Measurements from ENCODE around the gene CYP21A2. TPM values are rescaled to one million over a fixed set of nuclear protein-coding genes. Genes with fewer than 3 reads are reported as not detected.
"Not testable (repeated sequence)": the region's sequence is repeated elsewhere in the genome, so short reads cannot be mapped to it uniquely, and the experiment has no call there.

The CYP21A2 gene
- total RNA-seq, result 0.45 TPM
- long read RNA-seq, result 0 reads

DNA sequence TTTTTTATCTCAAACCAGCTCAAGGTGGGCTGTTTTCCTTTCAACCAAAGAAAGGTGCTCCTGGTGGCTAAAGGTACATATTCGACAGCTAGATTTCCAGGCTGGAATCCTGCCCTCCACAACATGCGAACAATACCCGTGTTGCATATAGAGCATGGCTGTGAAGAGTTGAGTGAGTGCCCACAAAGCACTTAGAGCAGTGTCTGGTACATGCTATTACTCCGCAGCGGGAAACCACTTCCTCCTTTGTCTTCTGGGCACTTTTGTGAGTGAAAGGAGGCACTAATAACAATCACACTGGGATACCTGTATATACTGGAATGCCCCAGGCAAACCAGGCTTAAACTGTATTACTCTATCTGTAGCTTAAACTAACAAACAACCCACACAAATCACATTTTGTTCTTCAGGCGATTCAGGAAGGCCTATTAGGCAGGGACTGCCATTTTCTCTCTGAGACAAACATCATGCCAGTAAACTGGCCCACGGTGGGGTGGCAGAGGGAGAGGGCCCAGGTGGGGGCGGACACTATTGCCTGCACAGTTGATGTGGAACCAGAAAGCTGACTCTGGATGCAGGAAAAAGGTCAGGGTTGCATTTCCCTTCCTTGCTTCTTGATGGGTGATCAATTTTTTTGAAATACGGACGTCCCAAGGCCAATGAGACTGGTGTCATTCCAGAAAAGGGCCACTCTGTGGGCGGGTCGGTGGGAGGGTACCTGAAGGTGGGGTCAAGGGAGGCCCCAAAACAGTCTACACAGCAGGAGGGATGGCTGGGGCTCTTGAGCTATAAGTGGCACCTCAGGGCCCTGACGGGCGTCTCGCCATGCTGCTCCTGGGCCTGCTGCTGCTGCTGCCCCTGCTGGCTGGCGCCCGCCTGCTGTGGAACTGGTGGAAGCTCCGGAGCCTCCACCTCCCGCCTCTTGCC lies at the start of gene CYP21A2:
Gene CYP21A2 (plus strand): TSS at position 818 of the 927 bp plus-strand sequence. CDS start 8 bp downstream, at position 826.
- DNase-seq (ENCODE audit: low spot score), result not testable (repeated sequence)

DNA sequence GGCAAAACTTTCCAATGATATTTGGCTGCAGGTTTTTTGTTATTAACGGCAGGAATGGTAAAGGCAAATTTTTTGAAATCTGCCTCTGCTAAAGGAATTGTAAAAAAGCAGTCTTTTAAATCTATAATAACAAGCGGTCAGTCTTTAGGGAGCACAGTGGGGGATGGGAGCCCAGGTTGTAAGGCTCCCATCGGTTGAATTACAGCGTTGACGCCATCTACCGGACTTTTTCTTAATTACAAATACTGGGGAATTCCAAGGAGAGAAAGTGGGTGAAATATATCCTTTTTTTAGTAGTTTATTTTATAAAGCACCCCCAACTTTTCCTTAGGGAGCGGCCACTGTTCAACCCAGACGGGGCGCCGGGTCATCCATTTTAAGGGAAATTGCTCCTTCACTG lies 48.9 kb upstream of the CYP21A2 start:
- DNase-seq (ENCODE audit: low spot score), result not testable (repeated sequence)

DNA sequence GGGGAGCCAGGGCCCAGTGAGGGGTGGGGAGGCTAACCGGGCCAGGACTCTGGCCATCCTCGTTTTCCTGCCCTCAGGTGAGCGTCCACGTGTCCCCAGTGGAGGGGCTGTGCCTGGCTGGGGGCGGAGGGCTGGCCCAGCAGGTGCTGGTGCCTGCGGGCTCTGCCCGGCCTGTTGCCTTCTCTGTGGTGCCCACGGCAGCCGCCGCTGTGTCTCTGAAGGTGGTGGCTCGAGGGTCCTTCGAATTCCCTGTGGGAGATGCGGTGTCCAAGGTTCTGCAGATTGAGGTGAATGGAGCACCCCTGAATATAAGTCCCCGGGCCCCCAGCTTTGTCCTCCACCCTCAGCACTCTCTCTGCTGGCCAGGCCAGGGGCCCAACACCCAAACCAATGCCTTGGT lies 43.8 kb upstream of the CYP21A2 start:
- DNase-seq (ENCODE audit: low spot score), result not testable (repeated sequence)

DNA sequence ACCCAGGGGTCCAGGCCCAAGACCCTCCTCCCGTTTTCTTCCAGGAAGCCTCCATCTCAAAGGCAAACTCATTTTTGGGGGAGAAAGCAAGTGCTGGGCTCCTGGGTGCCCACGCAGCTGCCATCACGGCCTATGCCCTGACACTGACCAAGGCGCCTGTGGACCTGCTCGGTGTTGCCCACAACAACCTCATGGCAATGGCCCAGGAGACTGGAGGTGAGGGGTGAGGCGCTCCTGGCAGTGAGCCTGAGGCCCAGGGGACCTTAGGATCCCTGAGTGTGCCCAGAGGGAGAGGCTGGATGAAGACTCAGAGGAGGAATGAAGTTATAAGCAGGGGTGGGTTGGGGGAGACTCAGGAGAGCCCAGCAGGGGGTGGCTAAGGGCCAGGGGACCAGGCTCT lies 41.8 kb upstream of the CYP21A2 start:
- DNase-seq (ENCODE audit: low spot score), result not testable (repeated sequence)

DNA sequence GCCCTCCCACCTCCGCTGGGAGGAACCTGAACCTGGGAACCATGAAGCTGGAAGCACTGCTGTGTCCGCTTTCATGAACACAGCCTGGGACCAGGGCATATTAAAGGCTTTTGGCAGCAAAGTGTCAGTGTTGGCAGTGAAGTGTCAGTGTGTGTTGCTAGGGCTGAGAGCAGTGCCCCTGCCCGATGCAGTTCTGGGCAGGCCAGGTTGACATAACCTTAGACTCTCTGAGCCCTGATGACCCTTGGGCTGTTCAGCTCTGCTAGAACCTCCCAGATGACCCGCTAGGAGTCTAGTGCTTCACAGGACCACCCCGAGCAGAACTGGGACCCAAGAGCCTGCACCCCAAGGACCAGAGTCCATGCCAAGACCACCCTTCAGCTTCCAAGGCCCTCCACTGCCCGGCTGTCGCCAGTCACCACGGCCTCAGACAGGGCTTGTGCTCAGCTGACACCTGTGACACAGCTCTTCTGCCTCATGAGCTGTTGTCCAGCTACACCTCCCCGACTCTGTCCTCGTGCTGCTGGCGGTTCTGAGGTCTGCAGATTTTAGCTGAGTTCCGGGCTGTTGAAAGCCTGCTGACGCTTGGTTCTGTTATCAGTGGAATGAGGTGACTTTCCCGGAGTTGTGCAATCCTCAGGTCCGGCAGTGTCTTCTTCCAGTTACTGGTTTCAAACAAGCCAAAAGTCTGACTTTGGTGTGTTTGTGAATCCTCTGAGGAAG lies 35.5 kb upstream of the CYP21A2 start:
- DNase-seq (ENCODE audit: low spot score), result not testable (repeated sequence)

DNA sequence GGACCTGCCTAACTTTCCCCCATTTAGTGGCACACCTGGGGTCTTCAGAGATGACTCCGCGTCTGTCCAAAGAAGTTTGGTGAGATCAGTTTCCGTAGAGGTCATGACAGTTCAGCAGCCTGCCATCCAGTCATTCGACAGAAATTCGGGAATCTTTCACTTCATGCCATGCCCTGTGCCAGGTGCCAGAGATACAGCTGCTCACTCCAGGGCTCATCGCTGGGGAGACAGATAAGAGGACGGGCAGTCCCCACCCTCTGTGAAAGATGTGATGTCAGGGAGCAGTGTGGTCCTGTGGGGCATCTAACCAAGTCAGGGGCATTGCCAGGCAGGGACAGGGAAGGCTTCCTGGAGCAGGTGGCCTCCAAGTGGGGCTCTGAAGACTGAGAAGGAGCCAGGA lies 34.9 kb upstream of the CYP21A2 start:
- DNase-seq (ENCODE audit: low spot score), result not testable (repeated sequence)

DNA sequence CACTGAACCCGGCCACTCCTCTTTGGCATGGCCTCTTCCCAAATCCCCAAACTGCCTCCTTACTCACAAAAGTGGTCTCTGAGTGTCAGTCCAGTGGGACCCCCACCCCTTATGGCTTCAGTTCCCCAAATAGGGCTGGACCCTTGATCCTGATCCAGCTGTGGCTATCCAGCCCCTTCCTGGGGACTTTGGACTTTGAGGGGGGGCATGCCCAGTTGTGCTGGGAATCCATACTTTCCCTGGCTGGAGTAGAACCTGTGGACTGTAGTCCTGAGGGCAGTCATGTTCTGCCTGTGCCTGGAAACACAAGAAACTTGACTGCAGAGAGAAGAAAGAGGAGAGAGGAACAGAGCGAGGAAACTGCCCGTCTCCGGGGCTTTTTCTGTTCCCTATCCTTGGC lies 33.8 kb upstream of the CYP21A2 start:
- not testable (repeated sequence) for DNase-seq (ENCODE audit: low spot score)

DNA sequence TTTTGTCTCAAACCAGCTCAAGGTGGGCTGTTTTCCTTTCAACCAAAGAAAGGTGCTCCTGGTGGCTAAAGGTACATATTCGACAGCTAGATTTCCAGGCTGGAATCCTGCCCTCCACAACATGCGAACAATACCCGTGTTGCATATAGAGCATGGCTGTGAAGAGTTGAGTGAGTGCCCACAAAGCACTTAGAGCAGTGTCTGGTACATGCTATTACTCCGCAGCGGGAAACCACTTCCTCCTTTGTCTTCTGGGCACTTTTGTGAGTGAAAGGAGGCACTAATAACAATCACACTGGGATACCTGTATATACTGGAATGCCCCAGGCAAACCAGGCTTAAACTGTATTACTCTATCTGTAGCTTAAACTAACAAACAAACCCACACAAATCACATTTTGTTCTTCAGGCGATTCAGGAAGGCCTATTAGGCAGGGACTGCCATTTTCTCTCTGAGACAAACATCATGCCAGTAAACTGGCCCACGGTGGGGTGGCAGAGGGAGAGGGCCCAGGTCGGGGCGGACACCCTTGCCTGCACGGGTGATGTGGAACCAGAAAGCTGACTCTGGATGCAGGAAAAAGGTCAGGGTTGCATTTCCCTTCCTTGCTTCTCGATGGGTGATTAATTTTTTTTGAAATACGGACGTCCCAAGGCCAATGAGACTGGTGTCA lies 33.2 kb upstream of the CYP21A2 start:
- DNase-seq (ENCODE audit: low spot score), result not testable (repeated sequence)

DNA sequence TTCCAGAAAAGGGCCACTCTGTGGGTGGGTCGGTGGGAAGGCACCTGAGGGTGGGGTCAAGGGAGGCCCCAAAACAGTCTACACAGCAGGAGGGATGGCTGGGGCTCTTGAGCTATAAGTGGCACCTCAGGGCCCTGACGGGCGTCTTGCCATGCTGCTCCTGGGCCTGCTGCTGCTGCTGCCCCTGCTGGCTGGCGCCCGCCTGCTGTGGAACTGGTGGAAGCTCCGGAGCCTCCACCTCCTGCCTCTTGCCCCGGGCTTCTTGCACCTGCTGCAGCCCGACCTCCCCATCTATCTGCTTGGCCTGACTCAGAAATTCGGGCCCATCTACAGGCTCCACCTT lies 32.7 kb upstream of the CYP21A2 start:
- not testable (repeated sequence) for DNase-seq (ENCODE audit: low spot score)

DNA sequence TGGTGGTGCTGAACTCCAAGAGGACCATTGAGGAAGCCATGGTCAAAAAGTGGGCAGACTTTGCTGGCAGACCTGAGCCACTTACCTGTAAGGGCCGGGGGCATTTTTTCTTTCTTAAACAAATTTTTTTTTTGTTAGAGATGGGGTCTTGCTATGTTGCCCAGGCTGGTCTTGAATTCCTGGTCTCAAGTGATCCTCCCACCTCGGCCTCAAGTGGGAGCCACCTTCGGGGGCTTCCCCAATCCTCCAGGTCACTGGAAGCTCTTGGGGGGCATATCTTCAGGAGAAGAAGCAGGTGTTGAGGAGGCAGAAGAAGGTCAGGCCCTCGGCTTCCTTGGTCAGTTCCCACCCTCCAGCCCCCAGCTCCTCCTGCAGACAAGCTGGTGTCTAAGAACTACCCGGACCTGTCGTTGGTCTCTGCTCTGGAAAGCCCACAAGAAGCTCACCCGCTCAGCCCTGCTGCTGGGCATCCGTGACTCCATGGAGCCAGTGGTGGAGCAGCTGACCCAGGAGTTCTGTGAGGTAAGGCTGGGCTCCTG lies 32.2 kb upstream of the CYP21A2 start:
- not testable (repeated sequence) for DNase-seq (ENCODE audit: low spot score)

DNA sequence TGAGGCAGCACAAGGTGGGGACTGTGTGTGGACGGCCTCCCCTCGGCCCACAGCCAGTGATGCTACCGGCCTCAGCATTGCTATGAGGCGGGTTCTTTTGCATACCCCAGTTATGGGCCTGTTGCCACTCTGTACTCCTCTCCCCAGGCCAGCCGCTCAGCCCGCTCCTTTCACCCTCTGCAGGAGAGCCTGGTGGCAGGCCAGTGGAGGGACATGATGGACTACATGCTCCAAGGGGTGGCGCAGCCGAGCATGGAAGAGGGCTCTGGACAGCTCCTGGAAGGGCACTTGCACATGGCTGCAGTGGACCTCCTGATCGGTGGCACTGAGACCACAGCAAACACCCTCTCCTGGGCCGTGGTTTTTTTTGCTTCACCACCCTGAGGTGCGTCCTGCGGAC lies 31.1 kb upstream of the CYP21A2 start:
- DNase-seq (ENCODE audit: low spot score), result not testable (repeated sequence)

DNA sequence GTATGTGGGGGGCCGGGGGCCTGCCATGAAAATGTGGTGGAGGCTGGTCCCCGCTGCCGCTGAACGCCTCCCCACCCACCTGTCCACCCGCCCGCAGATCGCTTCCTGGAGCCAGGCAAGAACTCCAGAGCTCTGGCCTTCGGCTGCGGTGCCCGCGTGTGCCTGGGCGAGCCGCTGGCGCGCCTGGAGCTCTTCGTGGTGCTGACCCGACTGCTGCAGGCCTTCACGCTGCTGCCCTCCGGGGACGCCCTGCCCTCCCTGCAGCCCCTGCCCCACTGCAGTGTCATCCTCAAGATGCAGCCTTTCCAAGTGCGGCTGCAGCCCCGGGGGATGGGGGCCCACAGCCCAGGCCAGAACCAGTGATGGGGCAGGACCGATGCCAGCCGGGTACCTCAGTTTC lies 30.2 kb upstream of the CYP21A2 start:
- DNase-seq (ENCODE audit: low spot score), result not testable (repeated sequence)

DNA sequence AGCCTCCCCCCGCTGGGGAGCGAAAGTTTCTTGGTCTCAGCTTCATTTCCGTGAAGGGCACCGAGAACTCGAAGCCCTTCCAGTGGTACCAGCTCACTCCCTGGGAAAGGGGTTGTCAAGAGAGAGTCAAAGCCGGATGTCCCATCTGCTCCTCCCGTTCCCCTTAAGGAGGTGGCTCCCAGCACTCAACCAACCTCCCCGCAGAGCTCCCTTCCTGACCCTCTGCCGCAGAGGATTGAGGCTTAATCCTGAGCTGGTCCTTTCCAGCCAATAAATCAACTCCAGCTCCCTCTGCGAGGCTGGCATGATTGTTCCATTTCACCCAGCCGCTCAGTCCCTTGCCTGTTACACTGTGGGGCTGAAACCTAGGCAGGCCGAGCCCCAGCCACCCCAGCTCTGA lies 29.6 kb upstream of the CYP21A2 start:
- DNase-seq (ENCODE audit: low spot score), result not testable (repeated sequence)

DNA sequence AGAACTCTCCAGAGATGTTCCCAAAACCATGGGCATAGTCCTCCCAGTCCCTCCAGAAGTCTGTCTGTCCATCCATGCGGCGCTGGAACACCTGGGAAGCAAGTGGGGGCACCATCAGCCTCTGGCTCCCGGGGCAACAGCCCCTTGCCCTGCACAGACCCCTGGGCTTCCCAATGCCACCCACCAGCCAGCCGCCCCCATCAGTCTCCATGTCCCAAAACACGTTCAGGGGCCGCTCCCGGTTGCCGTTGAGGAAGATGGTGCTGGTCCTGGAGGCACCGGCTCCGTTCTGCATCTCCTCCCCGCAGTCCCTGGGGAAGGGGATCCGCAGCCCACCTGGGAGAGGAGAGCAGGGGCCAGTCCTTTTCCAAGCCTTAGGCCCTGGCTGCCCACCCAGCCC lies 28.7 kb upstream of the CYP21A2 start:
- DNase-seq (ENCODE audit: low spot score), result not testable (repeated sequence)

DNA sequence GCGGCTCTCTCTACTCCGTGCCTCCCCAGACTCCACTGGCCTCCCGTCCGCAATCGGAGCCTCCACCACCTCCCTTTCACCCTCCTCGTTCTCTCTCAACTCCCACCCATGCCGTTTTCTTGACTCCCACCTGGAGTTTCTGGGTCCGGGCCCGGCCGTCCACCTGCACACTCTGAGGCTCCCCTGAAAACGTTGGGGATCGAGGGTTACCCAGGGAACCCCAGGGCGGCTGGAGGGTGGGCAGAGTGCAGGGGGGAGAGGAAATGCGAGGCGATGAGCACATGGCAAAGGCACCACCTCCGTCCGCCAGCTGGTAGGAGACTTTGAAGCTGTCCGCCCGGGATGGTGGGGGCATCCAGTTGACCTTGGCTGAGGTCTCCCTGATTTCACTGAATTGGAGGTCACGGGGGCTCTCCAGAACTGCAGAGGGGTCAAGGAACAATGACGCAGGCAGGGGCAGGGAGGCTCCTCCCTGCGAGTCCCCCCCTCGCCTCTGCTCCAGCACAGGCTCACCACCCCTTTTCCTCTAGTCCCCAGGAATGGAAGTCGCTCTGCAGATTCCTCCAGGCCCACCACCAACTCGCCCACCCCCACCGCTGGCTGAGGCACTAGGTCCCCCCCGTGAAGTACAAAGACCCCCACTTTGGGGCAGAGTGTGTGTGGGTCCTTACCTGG lies 27.2 kb upstream of the CYP21A2 start:
- not testable (repeated sequence) for DNase-seq (ENCODE audit: low spot score)

DNA sequence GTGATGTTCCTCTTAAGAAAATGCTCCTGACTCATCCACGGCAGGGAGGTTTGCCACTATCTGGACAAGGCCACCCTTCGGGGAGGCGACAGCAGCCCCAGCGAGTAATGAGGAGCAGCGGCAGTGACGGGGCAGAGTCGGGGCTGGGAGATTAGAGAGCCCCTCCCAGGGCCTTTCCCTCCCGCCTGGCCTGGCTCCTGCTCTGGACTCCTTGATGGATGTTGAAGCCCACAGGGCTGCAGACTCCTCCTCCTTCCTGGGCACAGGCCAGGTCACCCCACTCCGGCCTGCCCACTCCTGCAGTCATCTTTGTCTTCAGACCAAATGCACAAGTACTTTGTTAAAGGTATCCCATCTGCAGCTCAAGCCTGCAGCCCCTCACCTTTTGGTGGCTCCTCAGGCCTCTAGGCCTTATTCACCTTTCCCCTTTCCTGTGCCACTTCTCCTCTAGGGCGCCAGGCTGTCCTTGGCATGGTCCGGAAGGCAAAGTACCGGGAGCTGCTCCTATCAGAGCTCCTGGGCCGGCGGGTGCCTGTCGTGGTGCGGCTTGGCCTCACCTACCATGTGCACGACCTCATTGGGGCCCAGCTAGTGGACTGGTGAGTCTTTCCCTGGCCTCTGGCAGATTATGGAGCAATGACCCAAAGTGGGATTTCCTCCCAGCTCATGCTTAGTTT lies 25.1 kb upstream of the CYP21A2 start:
- not testable (repeated sequence) for DNase-seq (ENCODE audit: low spot score)

DNA sequence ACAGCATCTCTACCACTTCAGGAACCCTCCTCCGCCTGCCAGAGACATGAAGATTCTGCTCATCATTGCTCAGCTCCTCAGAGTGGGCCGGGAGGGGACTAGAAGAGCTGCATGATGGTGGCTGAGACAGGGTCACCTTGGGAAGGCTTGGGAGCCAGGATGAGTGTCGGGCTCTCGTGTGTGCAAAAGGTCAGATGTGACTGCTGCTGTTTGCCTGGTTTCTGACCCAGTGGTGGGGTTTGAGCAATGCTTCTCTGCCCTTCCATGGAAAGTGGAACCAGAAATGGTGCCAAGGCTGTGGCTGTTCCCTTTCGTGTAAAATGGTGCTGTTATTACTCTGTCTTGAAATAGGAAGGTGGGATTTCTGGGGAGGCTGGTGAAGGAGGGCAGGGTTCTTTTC lies 24.5 kb upstream of the CYP21A2 start:
- DNase-seq (ENCODE audit: low spot score), result not testable (repeated sequence)

DNA sequence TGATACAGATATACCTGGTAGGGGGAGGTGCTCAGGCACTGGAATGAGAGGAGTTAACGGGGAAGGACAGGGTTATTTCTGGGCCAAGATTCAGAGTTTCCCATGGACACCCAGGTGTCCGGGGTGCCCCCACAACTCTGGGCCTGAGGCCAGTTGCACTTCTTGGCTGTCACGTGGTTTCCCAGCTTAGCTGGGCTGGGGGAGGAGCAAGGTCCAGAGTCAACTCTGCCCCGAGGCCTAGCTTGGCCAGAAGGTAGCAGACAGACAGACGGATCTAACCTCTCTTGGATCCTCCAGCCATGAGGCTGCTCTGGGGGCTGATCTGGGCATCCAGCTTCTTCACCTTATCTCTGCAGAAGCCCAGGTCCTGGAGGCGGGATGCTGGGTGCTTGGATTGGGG lies 23.7 kb upstream of the CYP21A2 start, which contains the start of gene C4B:
Gene C4B (plus strand): TSS at position 249 of the 400 bp plus-strand sequence. CDS start 51 bp downstream, at position 300.
- DNase-seq (ENCODE audit: low spot score), result not testable (repeated sequence)

DNA sequence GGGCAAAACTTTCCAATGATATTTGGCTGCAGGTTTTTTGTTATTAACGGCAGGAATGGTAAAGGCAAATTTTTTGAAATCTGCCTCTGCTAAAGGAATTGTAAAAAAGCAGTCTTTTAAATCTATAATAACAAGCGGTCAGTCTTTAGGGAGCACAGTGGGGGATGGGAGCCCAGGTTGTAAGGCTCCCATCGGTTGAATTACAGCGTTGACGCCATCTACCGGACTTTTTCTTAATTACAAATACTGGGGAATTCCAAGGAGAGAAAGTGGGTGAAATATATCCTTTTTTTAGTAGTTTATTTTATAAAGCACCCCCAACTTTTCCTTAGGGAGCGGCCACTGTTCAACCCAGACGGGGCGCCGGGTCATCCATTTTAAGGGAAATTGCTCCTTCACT lies 16.1 kb upstream of the CYP21A2 start:
- DNase-seq (ENCODE audit: low spot score), result not testable (repeated sequence)

DNA sequence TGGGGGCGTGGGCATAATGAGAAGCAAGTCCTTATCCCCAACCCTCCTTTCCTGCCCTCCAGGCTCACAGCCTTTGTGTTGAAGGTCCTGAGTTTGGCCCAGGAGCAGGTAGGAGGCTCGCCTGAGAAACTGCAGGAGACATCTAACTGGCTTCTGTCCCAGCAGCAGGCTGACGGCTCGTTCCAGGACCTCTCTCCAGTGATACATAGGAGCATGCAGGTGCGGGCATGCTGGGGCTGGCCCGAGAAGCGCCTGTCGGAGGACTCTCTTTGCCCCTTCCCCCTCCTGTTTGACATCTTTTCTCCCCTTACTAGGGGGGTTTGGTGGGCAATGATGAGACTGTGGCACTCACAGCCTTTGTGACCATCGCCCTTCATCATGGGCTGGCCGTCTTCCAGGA lies 9.6 kb upstream of the CYP21A2 start:
- DNase-seq (ENCODE audit: low spot score), result not testable (repeated sequence)
